ENCODE measurements around the gene THAP10. TPM values are rescaled to one million over a fixed set of nuclear protein-coding genes. Genes with fewer than 3 reads are reported as not detected.

Gene THAP10
- total RNA-seq, 1 experiment from 2014 or later, result 2.5 TPM

- Histone ChIP-seq H3K79me1 (ENCODE audit: insufficient read depth, low read depth, low read length, poor library complexity, severe bottlenecking) (no peaks in the 10 kb centered on the region), H3K9me3 (ENCODE audit: control insufficient read depth, low read depth, low read length) (peaks cover 6% of the 10 kb centered on the region), H3K4me2 (ENCODE audit: insufficient read depth, insufficient read length, low read length) (no peak overlapping the region), H2BK15ac (ENCODE audit: low read depth, low read length) (no peak overlapping the region), H3K23ac (ENCODE audit: insufficient read length, low read depth, low read length) (no peak overlapping the region), H3K79me2 (ENCODE audit: insufficient read depth, low read length) (no peaks in the 10 kb centered on the region), H3K9ac (ENCODE audit: extremely low read depth, insufficient read length, low read length) (no peak overlapping the region), H4K91ac (ENCODE audit: insufficient read length, low read depth, low read length) (peak overlapping the region; percentile 52), H3K27ac (ENCODE audit: insufficient read length, low read depth, low read length) (peak overlapping the region; percentile 22), H2AFZ (ENCODE audit: low read length) (no peak overlapping the region), H3K56ac (ENCODE audit: insufficient read length, low read depth, low read length) (no peak overlapping the region), H2AK5ac (ENCODE audit: insufficient read length, low read length) (no peak overlapping the region), H2BK20ac (ENCODE audit: low read depth, low read length, poor library complexity, severe bottlenecking) (no peak overlapping the region), H2BK5ac (ENCODE audit: insufficient read length, low read length) (peak overlapping the region; percentile 17), H4K5ac (ENCODE audit: insufficient read length, low read depth, low read length) (peak overlapping the region; percentile 28), H3K4ac (ENCODE audit: low read depth, low read length) (no peak overlapping the region), H2BK12ac (ENCODE audit: insufficient read length, low read depth, low read length) (no peak overlapping the region), H3K18ac (ENCODE audit: insufficient read length, low read depth, low read length) (peak overlapping the region; percentile 21), H3K4me1 (ENCODE audit: insufficient read depth, low read length) (peaks cover 7% of the 10 kb centered on the region; the same call in 1 of the 2 replicates), H4K20me1 (ENCODE audit: control insufficient read depth, insufficient read depth, insufficient read length) (no peaks in the 10 kb centered on the region), H3K27me3 (ENCODE audit: insufficient read depth, low read length) (no peaks in the 10 kb centered on the region), H3T11ph (ENCODE audit: low read length) (no peak overlapping the region), H3K14ac (ENCODE audit: insufficient read depth, low read length) (peak overlapping the region; percentile 78), H2BK120ac (ENCODE audit: low read depth, low read length, poor library complexity, severe bottlenecking) (no peak overlapping the region), H4K8ac (replicated peaks; ENCODE audit: insufficient read length, low read depth, low read length) (no peak overlapping the region), H3K23me2 (ENCODE audit: insufficient read length, low read depth, low read length, poor library complexity, severe bottlenecking) (no peaks in the 10 kb centered on the region)
- WGBS (ENCODE audit: extremely low coverage, insufficient read length, low lambda C conversion rate), result no CpG with 5 or more reads among the region's 9 CpGs
- Mint-ChIP-seq H3K9me3 (no peaks in the 10 kb centered on the region; a peak in 1 of 5 replicates), H3K27me3 (ENCODE audit: low read depth) (no peaks in the 10 kb centered on the region), H3K27ac (peak overlapping the region; percentile 80 to 96 (median 88); a peak in 5 of 7 replicates), H3K4me1 (peaks cover 9 to 17% of the 10 kb centered on the region in 2 experiments), H3K4me3 (no peak overlapping the region), H3K36me3 (ENCODE audit: insufficient read depth in 1 of 3, low read depth in 3 of 3) (peaks cover 19 to 40% (median 38%) of the 10 kb centered on the region in 3 experiments)
- DNase-seq, result peak; percentile 59
- no peak for TF ChIP-seq CTCF (conservative IDR thresholded peaks at IDR 0.05)
Observed at GRCh38 chr15:70833861-70834765, 58.1 kb downstream of the THAP10 start.

Measured in H9 (cell line).